Ishikawa (cell line): Measurements from ENCODE around the gene MYEF2.

Experiments
- CEBPB ChIP-seq: IDR thresholded peaks from 2 replicates; pipeline ENCODE4 v1.6.1; 2012
- CREB1 ChIP-seq: IDR thresholded peaks from 2 replicates; pipeline ENCODE4 v1.6.1; 2012; ENCODE audit warnings: low read depth
- EGR1 ChIP-seq: IDR thresholded peaks from 2 replicates; pipeline ENCODE4 v1.6.1; 2012
- EP300 ChIP-seq: IDR thresholded peaks from 2 replicates; pipeline ENCODE4 v1.6.1; 2012; ENCODE audit warnings: borderline replicate concordance
- FOXM1 ChIP-seq: IDR thresholded peaks from 2 replicates; pipeline ENCODE4 v1.6.1; 2012; ENCODE audit warnings: low read depth, borderline replicate concordance
- MAX ChIP-seq: IDR thresholded peaks from 2 replicates; pipeline ENCODE4 v1.6.1; 2012
- NFIC ChIP-seq: IDR thresholded peaks from 2 replicates; pipeline ENCODE4 v1.6.1; 2012
- RAD21 ChIP-seq: IDR thresholded peaks from 2 replicates; pipeline ENCODE4 v1.6.1; 2012; ENCODE audit warnings: low read depth
- TCF12 ChIP-seq: IDR thresholded peaks from 2 replicates; pipeline ENCODE4 v1.6.1; 2012; ENCODE audit warnings: low read depth
- TEAD4 ChIP-seq: IDR thresholded peaks from 2 replicates; pipeline ENCODE4 v1.6.1; 2012
- USF1 ChIP-seq: IDR thresholded peaks from 2 replicates; pipeline ENCODE4 v1.6.1; 2012
- YY1 ChIP-seq: IDR thresholded peaks from 2 replicates; pipeline ENCODE4 v1.6.1; 2012; ENCODE audit warnings: low read depth
- ZBTB7A ChIP-seq: IDR thresholded peaks from 2 replicates; pipeline ENCODE4 v1.6.1; 2012; ENCODE audit warnings: low read depth
- TF ChIP-seq, protein P1 (sequence below): IDR thresholded peaks from 2 replicates; pipeline ENCODE4 v1.6.1; 2012; ENCODE audit warnings: low read depth, mild to moderate bottlenecking

Gene MYEF2

DNA sequence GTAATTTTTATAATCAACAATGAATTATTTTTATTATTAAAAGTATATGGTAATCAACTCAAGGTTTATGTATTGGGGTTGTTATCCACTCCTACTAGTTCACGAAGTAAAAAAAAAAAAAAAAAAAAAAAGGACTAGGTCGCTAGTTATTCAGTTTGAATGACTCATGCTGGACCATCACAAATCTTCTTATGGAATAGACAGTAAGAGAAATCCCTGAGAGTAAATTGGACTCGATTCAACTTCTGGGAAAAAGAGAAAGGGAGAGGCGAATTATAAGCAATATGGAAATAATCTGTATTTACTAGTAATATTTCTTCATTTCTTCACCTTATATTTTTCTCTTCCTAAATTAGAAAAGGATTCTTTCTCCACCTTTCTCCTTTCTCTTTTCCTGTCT, 2.0 kb downstream of the MYEF2 start:
- TF ChIP-seq RAD21, result no peak
- TF ChIP-seq CREB1, result no peak

- no peak for TF ChIP-seq CEBPB
- TF ChIP-seq ZBTB7A, result no peak
- TF ChIP-seq, protein P1, sequence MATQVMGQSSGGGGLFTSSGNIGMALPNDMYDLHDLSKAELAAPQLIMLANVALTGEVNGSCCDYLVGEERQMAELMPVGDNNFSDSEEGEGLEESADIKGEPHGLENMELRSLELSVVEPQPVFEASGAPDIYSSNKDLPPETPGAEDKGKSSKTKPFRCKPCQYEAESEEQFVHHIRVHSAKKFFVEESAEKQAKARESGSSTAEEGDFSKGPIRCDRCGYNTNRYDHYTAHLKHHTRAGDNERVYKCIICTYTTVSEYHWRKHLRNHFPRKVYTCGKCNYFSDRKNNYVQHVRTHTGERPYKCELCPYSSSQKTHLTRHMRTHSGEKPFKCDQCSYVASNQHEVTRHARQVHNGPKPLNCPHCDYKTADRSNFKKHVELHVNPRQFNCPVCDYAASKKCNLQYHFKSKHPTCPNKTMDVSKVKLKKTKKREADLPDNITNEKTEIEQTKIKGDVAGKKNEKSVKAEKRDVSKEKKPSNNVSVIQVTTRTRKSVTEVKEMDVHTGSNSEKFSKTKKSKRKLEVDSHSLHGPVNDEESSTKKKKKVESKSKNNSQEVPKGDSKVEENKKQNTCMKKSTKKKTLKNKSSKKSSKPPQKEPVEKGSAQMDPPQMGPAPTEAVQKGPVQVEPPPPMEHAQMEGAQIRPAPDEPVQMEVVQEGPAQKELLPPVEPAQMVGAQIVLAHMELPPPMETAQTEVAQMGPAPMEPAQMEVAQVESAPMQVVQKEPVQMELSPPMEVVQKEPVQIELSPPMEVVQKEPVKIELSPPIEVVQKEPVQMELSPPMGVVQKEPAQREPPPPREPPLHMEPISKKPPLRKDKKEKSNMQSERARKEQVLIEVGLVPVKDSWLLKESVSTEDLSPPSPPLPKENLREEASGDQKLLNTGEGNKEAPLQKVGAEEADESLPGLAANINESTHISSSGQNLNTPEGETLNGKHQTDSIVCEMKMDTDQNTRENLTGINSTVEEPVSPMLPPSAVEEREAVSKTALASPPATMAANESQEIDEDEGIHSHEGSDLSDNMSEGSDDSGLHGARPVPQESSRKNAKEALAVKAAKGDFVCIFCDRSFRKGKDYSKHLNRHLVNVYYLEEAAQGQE, result no peak
Measured at GRCh38 chr15:48175126-48175525, 3.0 kb downstream of the MYEF2 start.

GRCh38 chr15:48170981-48171380, 7.1 kb downstream of the MYEF2 start:
- TF ChIP-seq EGR1, result no peak
- TF ChIP-seq ZBTB7A, result no peak
- TF ChIP-seq EP300, result no peak

GRCh38 chr15:48168616-48169015, 9.5 kb downstream of the MYEF2 start:
- TF ChIP-seq YY1, result no peak
- TF ChIP-seq, protein P1, result no peak
- no peak for TF ChIP-seq USF1
- no peak for TF ChIP-seq MAX
- no peak for TF ChIP-seq EGR1
- TF ChIP-seq CREB1, result no peak
- TF ChIP-seq RAD21, result no peak
- TF ChIP-seq TEAD4, result no peak
- TF ChIP-seq NFIC, result no peak

GRCh38 chr15:48153526-48153925, 24.6 kb downstream of the MYEF2 start:
- TF ChIP-seq FOXM1 (no peak), TEAD4 (no peak)

DNA sequence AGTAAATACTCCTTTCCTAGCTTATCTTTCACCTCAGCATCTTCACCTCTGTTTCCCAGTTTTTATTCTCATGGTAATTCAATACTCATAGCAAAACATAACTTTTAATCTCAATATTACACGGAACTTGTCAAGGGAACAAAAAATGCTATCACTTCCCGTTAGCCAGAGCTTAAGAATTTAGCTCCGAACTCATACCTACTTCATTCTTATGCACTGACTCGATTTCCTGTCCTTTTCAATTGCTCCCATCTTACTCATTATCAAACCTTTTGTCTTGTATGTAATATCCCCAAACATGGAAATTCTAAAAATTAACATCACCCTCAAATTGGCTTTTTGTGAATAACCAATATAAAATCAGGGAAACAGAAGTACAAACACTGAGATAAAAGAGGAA, 28.2 kb downstream of the MYEF2 start:
- TF ChIP-seq EGR1, result no peak
- TF ChIP-seq NFIC, result no peak
- no peak for TF ChIP-seq CEBPB

GRCh38 chr15:48147358-48147757, 30.7 kb downstream of the MYEF2 start:
- TF ChIP-seq ZBTB7A, result no peak
- TF ChIP-seq NFIC, result no peak
- TF ChIP-seq MAX, result no peak
- TF ChIP-seq FOXM1, result no peak
- TF ChIP-seq TCF12, result no peak
- no peak for TF ChIP-seq RAD21
- TF ChIP-seq, protein P1, result no peak

GRCh38 chr15:48145923-48146322, 32.2 kb downstream of the MYEF2 start:
- no peak for TF ChIP-seq RAD21
- TF ChIP-seq ZBTB7A, result no peak
- no peak for TF ChIP-seq TEAD4
